Measurements from ENCODE around the gene TUT4. TPM values are rescaled to one million over a fixed set of nuclear protein-coding genes. Genes with fewer than 3 reads are reported as not detected.
"Not testable (repeated sequence)": the region's sequence is repeated elsewhere in the genome, so short reads cannot be mapped to it uniquely, and the experiment has no call there.

Gene TUT4
- total and polyA plus RNA-seq, 8 donors, result 37.5 to 138 (median 116) TPM

GRCh38 chr1:52585474-52585873, 32.6 kb upstream of the TUT4 start:
- H3K4me3 ChIP-seq, result no peak overlapping the region
- H3K36me3 ChIP-seq, result no peaks in the 10 kb centered on the region
- TF ChIP-seq, protein P1, sequence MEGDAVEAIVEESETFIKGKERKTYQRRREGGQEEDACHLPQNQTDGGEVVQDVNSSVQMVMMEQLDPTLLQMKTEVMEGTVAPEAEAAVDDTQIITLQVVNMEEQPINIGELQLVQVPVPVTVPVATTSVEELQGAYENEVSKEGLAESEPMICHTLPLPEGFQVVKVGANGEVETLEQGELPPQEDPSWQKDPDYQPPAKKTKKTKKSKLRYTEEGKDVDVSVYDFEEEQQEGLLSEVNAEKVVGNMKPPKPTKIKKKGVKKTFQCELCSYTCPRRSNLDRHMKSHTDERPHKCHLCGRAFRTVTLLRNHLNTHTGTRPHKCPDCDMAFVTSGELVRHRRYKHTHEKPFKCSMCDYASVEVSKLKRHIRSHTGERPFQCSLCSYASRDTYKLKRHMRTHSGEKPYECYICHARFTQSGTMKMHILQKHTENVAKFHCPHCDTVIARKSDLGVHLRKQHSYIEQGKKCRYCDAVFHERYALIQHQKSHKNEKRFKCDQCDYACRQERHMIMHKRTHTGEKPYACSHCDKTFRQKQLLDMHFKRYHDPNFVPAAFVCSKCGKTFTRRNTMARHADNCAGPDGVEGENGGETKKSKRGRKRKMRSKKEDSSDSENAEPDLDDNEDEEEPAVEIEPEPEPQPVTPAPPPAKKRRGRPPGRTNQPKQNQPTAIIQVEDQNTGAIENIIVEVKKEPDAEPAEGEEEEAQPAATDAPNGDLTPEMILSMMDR (IDR thresholded peaks at IDR 0.05), result no peak
- no peaks in the 10 kb centered on the region for H3K4me1 ChIP-seq
- intact Hi-C loops (cut with DNase I), result no loop called here
- H3K27ac ChIP-seq, result no peak overlapping the region
- no peaks in the 10 kb centered on the region for H3K9me3 ChIP-seq
- DNase-seq, result no peak
- no peak for ATAC-seq
- no peaks in the 10 kb centered on the region for H3K27me3 ChIP-seq

GRCh38 chr1:52582116-52582696, 29.3 kb upstream of the TUT4 start:
- H3K4me3 ChIP-seq, result no peak overlapping the region
- no peaks in the 10 kb centered on the region for H3K27me3 ChIP-seq
- no peak for DNase-seq
- ATAC-seq, result no peak
- no peaks in the 10 kb centered on the region for H3K36me3 ChIP-seq
- no peak overlapping the region for H3K27ac ChIP-seq
- H3K4me1 ChIP-seq, result no peaks in the 10 kb centered on the region
- TF ChIP-seq, protein P1 (IDR thresholded peaks at IDR 0.05), result no peak
- intact Hi-C loops (cut with DNase I), result no loop called here
- no peaks in the 10 kb centered on the region for H3K9me3 ChIP-seq

DNA sequence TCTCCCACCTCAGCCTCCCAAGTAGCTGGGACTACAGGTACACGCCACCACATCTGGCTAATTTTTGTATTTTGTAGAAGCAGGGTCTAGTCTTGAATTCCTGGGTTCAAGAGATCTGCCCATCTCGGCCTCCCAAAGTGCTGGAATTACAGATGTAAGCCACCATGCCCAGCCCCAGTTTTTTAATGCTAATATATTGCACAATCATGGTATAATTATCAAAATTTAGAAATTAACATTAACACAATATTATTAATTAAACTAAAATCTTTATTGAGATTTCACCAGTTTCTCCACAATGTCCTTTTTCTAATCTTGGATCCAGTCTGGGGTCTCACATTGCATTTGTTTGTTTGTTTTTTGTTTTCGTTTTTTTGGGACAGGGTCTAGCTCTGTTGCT, 27.4 kb upstream of the TUT4 start:
- Histone ChIP-seq H3K27me3 (no peaks in the 10 kb centered on the region), H3K4me1 (no peaks in the 10 kb centered on the region), H3K27ac (no peak overlapping the region), H3K9me3 (no peaks in the 10 kb centered on the region), H3K36me3 (no peaks in the 10 kb centered on the region), H3K4me3 (no peak overlapping the region)
- ATAC-seq, result no peak
- intact Hi-C loops (cut with DNase I), result no loop called here
- TF ChIP-seq, protein P1 (IDR thresholded peaks at IDR 0.05), result no peak
- no peak for DNase-seq

DNA sequence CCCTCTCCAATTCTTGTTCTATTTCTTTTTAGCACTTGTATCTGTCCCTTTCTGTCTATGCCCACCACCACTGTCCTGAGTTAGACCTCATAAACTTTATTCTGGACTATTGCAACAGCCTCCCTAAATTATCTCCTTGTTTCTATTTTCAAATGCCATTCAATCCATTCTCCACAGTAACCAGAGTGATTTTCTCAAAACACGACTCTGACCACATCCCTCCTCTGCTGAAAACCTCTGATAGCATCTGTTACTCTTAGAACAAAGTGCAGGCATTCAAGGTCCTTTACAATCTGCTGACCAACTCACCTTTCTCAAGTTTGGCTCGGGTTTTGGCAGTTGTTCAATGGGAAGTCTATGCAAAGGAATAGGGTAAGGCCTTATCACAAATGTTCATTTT, 26.5 kb upstream of the TUT4 start:
- Histone ChIP-seq H3K27me3 (no peaks in the 10 kb centered on the region), H3K36me3 (no peaks in the 10 kb centered on the region), H3K4me3 (no peak overlapping the region), H3K9me3 (no peaks in the 10 kb centered on the region), H3K27ac (no peak overlapping the region), H3K4me1 (no peaks in the 10 kb centered on the region)
- ATAC-seq, result no peak
- TF ChIP-seq, protein P1 (IDR thresholded peaks at IDR 0.05), result no peak
- intact Hi-C loops (cut with DNase I), result no loop called here
- DNase-seq, result no peak

DNA sequence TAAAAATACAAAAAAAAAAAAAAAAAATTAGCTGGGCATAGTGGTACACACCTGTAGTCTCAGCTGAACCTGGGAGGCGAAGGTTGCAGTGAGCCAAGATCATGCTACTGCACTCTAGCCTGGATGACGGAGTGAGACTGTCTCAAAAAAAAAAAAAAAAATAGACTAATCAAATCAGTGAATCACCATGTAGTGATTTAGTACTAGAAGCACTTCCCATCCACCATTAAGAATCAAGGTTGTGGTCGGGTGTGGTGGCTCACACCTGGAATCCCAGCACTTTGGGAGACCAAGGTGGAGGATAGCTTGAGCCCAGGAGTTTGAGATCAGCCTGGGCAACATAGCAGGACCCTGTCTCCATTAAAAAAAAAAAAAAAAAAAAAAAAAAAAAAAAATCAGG, 25.2 kb upstream of the TUT4 start:
- H3K27ac ChIP-seq; H3K36me3 ChIP-seq; H3K4me3 ChIP-seq; intact Hi-C loops (cut with DNase I); H3K27me3 ChIP-seq; ATAC-seq; H3K9me3 ChIP-seq; H3K4me1 ChIP-seq; DNase-seq: not testable (repeated sequence)

- no peak for ATAC-seq
- H3K27me3 ChIP-seq, result no peaks in the 10 kb centered on the region
These were observed 23.2 kb upstream of the TUT4 start for GRCh38 chr1:52576074-52576473.

More at GRCh38 chr1:52576074-52576473, 23.2 kb upstream of the TUT4 start:
- Histone ChIP-seq H3K9me3 (no peaks in the 10 kb centered on the region), H3K4me1 (no peaks in the 10 kb centered on the region), H3K36me3 (no peaks in the 10 kb centered on the region), H3K4me3 (no peak overlapping the region), H3K27ac (no peak overlapping the region)
- DNase-seq, result no peak
- intact Hi-C loops (cut with DNase I), result no loop called here
- TF ChIP-seq, protein P1 (IDR thresholded peaks at IDR 0.05), result no peak

All from left lung (tissue), 10 donors.